Measurements from ENCODE around the gene ZNF837.
"Not testable (repeated sequence)": the region's sequence is repeated elsewhere in the genome, so short reads cannot be mapped to it uniquely, and the experiment has no call there.

ZNF837 gene

GRCh38 chr19:58395979-58396627 is 15.3 kb upstream of the ZNF837 start:
- DNase-seq = peak; percentile 57

GRCh38 chr19:58395220-58395978 is 14.6 kb upstream of the ZNF837 start, which contains the start of gene RNF225:
Gene RNF225, plus strand, starts transcription at chr19:58395656. Its CDS starts 434 bp downstream, at chr19:58396090.
- peak; percentile 63 for DNase-seq

- no peak for DNase-seq
These were observed 14.0 kb upstream of the ZNF837 start for GRCh38 chr19:58394821-58395219.

GRCh38 chr19:58393725-58394033 is 12.8 kb upstream of the ZNF837 start:
- no peak for DNase-seq

- no peak for DNase-seq
These were observed 12.3 kb upstream of the ZNF837 start for GRCh38 chr19:58392945-58393724.

- DNase-seq = no peak
These were observed 7.3 kb upstream of the ZNF837 start for GRCh38 chr19:58388175-58388526.

- DNase-seq = peak; percentile 36
These were observed 6.7 kb upstream of the ZNF837 start for GRCh38 chr19:58387338-58388174.

GRCh38 chr19:58386576-58387337 is 5.9 kb upstream of the ZNF837 start, which contains the start of gene RPS5:
Gene RPS5, plus strand, starts transcription at chr19:58387269. Its CDS starts 869 bp downstream, at chr19:58388138.
- peak; percentile 96 for DNase-seq

GRCh38 chr19:58385891-58386575 is 5.2 kb upstream of the ZNF837 start:
- DNase-seq = peak; percentile 62

GRCh38 chr19:58385313-58385890 is 4.6 kb upstream of the ZNF837 start:
- no peak for DNase-seq

- DNase-seq = no peak
These were observed 2.3 kb upstream of the ZNF837 start for GRCh38 chr19:58382997-58383603.

- DNase-seq = peak; percentile 38
These were observed 806 bp upstream of the ZNF837 start for GRCh38 chr19:58381460-58382212.

- peak; percentile 35 for DNase-seq
These were observed 681 bp downstream of the ZNF837 start for GRCh38 chr19:58380037-58380661.

GRCh38 chr19:58379246-58379645 is 1.6 kb downstream of the ZNF837 start:
- DNase-seq = no peak

- not testable (repeated sequence) for DNase-seq
These were observed 4.1 kb downstream of the ZNF837 start for GRCh38 chr19:58376724-58377123.

- DNase-seq = no peak
These were observed 6.6 kb downstream of the ZNF837 start for GRCh38 chr19:58374200-58374599.

- DNase-seq = no peak
These were observed 8.3 kb downstream of the ZNF837 start for GRCh38 chr19:58372311-58373133.

Measured in stimulated activated CD8-positive, alpha-beta memory T cell treated with anti-CD3 and anti-CD28 coated beads, Interleukin-4, amount 100 ng/mL, for 48 hours (primary cell).